Colon (tissue), 2 donors: ENCODE data around the gene GAP43.
"Not testable (repeated sequence)": the region's sequence is repeated elsewhere in the genome, so short reads cannot be mapped to it uniquely, and the experiment has no call there.

Experiments
- FAIRE-seq: peaks from 2 replicates; lab custom pipeline; 2012; peaks lifted over from hg19 to GRCh38; lab: Jason Lieb, UNC
- donor health status: control.
- donor health status: control.

Gene GAP43

GRCh38 chr3:115698851-115699591, 75.7 kb downstream of the GAP43 start:
- no peak for FAIRE-seq

GRCh38 chr3:115699706-115700105, 76.4 kb downstream of the GAP43 start:
- no peak for FAIRE-seq

- no peak for FAIRE-seq
Observed at GRCh38 chr3:115702598-115702997, 79.3 kb downstream of the GAP43 start.

GRCh38 chr3:115704661-115705338, 81.5 kb downstream of the GAP43 start:
- no peak for FAIRE-seq

GRCh38 chr3:115706311-115706829, 83.1 kb downstream of the GAP43 start:
- no peak for FAIRE-seq

- no peak for FAIRE-seq
Observed at GRCh38 chr3:115708540-115708939, 85.2 kb downstream of the GAP43 start.

- no peak for FAIRE-seq
Observed at GRCh38 chr3:115709093-115709492, 85.8 kb downstream of the GAP43 start.

GRCh38 chr3:115709931-115710330, 86.6 kb downstream of the GAP43 start:
- no peak for FAIRE-seq

GRCh38 chr3:115710799-115711198, 87.5 kb downstream of the GAP43 start:
- no peak for FAIRE-seq

- FAIRE-seq, result no peak
Observed at GRCh38 chr3:115712871-115713270, 89.6 kb downstream of the GAP43 start.

GRCh38 chr3:115713284-115713683, 90.0 kb downstream of the GAP43 start:
- FAIRE-seq, result no peak

GRCh38 chr3:115715241-115715745, 92.0 kb downstream of the GAP43 start:
- FAIRE-seq, result no peak

- FAIRE-seq, result no peak
Observed at GRCh38 chr3:115720983-115721382, 97.7 kb downstream of the GAP43 start.

GRCh38 chr3:115725800-115726199, 102.5 kb downstream of the GAP43 start:
- no peak for FAIRE-seq

- no peak for FAIRE-seq
Observed at GRCh38 chr3:115727135-115727534, 103.8 kb downstream of the GAP43 start.

- FAIRE-seq, result no peak
Observed at GRCh38 chr3:115728013-115728412, 104.7 kb downstream of the GAP43 start.

- not testable (repeated sequence) for FAIRE-seq
Observed at GRCh38 chr3:115736341-115736740, 113.0 kb downstream of the GAP43 start.

GRCh38 chr3:115741650-115742049, 118.3 kb downstream of the GAP43 start:
- no peak for FAIRE-seq

- not testable (repeated sequence) for FAIRE-seq
Observed at GRCh38 chr3:115744516-115744915, 121.2 kb downstream of the GAP43 start.

- not testable (repeated sequence) for FAIRE-seq
Observed at GRCh38 chr3:115752978-115753377, 129.7 kb downstream of the GAP43 start.

- FAIRE-seq, result no peak
Observed at GRCh38 chr3:115758076-115758763, 134.9 kb downstream of the GAP43 start.

GRCh38 chr3:115760716-115761115, 137.4 kb downstream of the GAP43 start:
- no peak for FAIRE-seq

- no peak for FAIRE-seq
Observed at GRCh38 chr3:115761927-115762305, 138.6 kb downstream of the GAP43 start.
